GM19239 (cell line): ENCODE data around the gene DHDH.
"Not testable (repeated sequence)": the region's sequence is repeated elsewhere in the genome, so short reads cannot be mapped to it uniquely, and the experiment has no call there.

Experiments
- DNase-seq: peaks from one replicate; pipeline ENCODE4 v3.0.0; 2011; ENCODE audit warnings: low spot score; ENCODE audit not compliant: insufficient read length
- FAIRE-seq: peaks from 2 replicates; lab custom pipeline; 2011; peaks lifted over from hg19 to GRCh38; lab: Jason Lieb, UNC

The DHDH gene

DNA sequence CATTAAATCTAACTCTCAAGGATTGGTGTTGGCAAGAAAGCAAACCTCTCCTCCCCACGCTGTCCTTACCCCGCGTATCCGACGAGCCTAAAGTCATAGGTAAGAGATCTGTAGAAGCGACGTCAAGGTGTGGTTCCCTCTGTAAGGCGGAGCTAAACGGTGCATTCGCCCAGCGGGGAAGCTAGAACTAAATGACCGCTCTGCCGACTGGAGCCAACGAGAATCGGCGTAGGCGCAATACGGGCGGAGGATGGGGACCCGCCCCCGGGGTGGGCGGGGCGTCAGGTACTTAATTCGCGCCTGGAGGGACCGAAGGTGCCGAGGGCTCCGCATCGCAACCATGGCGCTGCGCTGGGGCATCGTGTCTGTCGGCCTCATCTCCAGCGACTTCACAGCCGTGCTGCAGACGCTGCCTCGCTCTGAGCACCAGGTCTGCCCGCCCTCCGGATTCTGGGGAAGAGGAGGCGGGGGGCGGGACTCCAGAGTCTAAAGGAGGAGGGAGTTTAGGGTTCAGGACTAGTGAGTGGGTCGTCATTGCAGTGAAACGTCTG, at the start of gene DHDH:
Gene DHDH (plus strand): TSS at position 318 of the 551 bp plus-strand sequence. CDS start 23 bp downstream, at position 341.
- DNase-seq (peak; percentile 74), FAIRE-seq (peak; percentile 88)

DNA sequence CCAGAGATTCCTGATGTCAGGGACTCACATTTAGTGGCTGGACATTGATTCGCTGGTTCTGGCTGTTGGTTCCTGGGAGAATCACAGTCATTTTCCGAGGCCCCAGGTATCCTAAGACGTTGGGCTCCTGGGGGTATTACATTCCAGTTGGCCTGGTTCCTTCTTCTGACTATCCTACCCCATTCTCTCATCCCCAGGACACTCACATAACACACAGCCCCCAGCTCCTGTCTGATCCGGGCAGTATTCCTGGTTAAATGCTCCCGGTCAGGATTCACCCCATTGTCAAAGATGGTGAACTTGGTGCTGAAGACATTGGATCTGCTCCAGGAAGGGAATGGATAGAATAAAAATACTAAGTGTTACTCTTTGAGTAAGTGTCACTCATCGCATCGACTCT, 49.8 kb upstream of the DHDH start:
- FAIRE-seq (no peak), DNase-seq (no peak)

DNA sequence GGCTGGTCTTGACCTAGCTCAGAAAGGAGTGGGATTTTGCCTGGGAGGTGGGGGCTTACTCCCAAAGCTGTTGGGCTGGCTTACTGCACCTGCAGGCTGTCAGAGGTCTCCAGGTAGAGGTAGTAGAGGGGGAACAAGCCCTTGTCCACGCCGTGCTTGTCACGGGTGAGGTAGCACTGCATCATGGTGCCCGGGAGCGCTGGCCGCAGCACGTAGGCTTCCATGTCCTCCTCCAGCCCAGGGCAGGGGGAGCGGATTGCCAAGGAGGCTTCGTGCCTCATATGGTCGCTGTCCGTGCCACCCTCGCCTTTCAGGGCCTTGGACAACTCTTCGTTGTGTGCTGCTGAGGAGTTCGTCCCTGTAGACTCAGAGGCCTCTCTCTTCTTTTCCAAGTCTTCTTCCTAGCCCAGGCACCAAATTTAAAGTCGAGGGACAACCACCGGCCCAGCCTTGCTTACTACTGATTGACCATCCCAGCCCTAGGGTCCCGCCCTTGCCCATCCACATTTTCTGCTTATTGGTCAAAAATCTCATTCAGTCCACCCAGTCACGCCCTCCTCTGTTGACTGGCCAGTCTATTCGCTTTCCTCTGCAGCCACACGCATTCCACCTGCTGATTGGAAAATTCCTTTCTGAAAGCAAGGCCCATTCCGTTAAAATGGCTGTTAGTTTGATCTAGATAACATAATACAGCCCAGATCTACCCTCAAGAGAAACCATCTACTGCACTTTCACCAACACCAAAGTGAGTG, 45.5 kb upstream of the DHDH start:
- DNase-seq (no peak), FAIRE-seq (no peak)

DNA sequence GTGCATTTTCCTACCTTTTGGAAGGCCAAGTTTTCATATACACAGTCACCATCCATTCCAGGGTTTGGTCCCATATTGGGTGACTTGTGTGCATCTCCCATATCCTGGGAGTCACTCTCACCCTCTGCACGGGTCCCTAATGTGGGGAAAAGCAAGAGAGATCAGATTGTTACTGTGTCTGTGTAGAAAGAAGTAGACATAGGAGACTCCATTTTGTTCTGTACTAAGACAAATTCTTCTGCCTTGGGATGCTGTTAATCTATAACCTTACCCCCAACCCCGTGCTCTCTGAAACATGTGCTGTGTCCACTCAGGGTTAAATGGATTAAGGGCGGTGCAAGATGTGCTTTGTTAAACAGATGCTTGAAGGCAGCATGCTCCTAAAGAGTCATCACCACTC, 44.0 kb upstream of the DHDH start:
- DNase-seq, FAIRE-seq: not testable (repeated sequence)

DNA sequence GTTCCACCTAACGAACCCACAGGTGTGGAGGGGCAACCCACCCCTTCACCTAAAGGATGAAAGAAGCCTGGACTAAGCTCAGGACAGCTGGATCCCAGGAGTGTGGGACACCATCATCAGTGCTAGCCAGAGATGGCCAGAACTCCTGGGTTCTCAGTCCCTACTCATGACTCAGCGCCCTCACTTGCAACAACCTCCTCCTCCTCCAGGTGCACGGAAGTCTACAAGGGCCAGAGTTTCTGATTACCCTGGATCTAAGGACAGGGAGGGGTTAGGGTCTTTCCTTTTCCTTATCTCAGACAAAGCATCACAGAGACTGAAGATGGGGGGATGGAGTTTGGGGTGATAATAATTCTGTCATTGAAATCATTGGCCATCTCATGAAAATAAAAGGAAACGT, 42.9 kb upstream of the DHDH start:
- DNase-seq (no peak), FAIRE-seq (no peak)

DNA sequence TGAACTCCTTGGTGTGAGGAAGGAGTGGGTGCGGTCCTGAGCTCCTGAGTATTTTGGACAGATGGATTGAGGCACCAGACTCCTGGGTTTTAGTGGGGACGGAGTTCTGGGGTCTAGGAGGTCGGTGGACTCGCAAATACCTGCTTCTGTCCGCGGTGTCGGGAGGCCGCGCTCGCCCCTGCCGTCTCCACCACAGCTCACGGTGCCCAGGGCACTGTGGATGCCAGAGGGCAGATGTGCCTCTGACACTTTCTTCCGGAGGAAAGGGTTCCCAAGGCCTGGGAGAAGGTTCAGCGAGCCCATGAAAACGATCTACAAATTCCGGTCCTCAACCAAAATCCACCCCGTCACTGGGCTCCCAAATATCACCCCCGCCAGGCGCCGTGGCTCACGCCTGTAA, 38.3 kb upstream of the DHDH start:
- DNase-seq: no peak

DNA sequence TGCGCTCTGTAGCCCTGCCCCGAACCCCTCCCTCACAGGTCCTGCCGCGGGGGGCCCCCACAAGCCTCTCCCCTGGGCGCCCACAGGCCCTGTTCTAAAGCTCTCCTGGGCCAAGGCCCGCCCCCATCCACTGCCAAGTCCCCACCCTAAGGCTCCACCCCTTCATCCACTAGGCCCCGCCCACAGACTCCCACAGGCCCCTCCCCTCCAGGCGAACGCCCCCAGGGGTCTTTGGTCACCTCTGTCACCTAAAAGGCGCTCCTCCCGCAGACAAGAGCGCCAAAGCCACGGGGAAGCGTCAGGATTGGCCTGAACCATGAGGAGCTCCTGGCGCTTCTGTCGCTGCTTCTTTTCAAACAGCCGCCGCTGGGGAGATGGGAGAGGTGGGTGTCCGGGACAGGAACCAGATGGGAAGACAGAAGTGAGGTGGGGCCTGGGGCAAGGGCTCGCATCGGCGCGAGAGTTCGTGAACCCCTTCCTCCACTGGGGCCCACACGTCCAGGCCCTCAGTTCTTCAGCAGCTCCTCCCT, 37.2 kb upstream of the DHDH start:
- DNase-seq (no peak), FAIRE-seq (no peak)

More for the DNA sequence above, 38.3 kb upstream of the DHDH start:
- no peak for FAIRE-seq

DNA sequence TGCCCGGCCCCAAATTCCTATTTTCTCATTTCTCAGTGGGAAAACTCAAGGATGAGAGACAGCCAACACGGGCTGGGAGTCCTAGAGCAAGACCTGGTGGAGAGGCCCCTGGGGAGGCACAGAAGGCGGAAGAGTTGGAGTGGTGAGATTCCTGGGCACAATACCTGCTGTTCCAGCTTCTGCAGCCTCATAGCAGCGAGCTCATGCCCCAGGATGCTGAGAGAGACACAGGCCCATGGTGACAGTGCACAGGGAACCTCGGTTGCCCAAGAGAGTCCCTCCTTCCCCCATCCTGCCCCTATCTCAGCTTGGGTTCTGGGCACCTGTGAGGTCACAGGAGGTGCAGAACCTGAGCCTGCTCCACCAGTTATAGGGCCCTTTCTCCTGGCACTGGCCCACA, 36.3 kb upstream of the DHDH start:
- no peak for FAIRE-seq
- no peak for DNase-seq

DNA sequence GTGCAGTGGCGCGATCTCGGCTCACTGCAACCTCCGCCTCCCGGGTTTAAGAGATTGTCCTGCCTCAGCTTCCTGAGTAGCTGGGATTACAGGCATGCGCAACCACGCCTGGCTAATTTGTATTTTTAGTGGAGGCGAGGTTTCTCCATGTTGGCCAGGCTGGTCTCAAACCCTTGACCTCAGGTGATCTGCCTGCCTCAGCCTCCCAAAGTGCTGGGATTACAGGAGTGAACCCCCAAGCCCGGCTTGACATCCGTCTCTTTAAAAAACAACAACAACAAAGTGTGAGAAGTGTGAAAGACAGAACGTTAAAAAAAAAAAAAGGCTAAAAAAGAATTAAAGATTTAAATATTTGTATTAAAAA, 34.1 kb upstream of the DHDH start:
- not testable (repeated sequence) for FAIRE-seq, DNase-seq

DNA sequence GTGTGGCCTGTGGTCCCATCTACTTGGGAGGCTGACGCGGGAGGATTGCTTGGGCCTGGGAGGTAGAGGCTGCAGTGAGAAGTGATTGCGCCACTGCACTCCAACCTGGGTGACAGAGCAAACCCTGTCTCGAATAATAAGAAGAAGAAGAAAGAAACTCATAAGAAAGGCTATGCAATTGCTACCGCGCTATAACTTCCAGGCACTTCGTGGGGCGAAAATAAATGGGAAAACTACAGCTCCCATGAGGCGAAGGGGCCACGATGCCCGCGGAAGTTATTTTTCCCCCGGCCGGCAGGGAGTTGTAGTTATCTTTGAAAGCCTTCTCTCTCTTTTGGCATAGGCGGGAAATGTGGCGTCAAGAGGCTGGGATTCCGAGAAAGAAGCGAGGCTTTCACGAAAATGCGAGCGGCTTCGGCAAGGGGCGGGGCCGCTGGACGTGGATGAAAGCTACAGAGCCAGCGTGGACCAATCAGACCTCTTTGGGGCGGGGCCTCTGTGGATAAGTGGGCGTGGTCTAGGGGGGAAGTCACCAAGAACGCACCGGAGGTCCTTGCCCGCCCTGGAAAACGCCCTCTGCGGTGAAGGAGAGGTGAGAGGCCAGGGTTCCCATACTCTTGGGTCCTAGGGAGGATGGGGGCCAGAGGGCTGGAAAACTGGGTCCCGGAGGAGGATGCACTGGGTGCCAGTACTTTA, 33.6 kb upstream of the DHDH start, which contains the start of gene NUCB1:
Gene NUCB1 (plus strand): TSS at position 532 of the 696 bp plus-strand sequence. CDS start 485 bp downstream, outside the sequence.
- peak; percentile 98 for FAIRE-seq

DNA sequence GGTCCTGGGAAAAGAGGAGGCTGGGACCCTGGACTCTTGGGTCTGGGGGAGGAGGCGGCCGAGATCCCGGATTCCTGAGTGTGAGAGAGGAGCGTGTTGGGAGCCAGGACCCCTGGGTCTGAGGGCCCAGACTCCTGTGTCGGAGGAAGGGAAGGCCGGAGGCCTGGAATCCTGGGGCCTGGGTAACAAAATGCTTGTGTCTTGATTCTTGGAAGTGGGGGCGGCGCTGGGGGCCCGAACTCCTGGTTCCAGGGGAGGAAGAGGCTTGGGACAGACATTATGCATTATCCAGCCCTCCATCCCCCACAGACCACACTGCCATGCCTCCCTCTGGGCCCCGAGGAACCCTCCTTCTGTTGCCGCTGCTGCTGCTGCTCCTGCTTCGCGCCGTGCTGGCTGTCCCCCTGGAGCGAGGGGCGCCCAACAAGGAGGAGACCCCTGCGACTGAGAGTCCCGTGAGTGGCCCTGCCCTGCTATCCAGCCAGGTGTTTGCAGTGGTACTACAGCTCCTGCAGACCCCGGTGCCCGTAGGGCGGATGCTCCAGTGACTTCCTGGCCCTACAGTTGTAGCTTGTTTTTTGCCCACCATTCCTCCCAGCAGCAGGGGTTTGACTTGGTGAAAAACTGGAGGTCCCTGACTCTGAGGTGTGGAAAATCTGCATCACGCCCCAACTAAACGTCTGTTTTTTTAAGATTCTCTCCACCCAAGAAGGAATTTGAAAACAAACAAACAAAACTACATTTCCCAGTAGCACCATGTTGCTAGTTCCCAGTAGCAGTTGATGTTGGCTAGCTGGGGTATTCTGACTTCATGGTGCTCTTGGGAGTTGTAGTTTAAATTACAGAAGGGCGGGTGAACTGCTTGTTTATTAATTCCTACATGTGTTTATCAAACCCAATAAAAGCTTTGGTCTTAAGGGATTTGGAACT, 32.8 kb upstream of the DHDH start:
- FAIRE-seq: peak; percentile 90
- DNase-seq: peak; percentile 65

More for the DNA sequence above, 33.6 kb upstream of the DHDH start, which contains the start of gene NUCB1:
- peak; percentile 98 for DNase-seq

DNA sequence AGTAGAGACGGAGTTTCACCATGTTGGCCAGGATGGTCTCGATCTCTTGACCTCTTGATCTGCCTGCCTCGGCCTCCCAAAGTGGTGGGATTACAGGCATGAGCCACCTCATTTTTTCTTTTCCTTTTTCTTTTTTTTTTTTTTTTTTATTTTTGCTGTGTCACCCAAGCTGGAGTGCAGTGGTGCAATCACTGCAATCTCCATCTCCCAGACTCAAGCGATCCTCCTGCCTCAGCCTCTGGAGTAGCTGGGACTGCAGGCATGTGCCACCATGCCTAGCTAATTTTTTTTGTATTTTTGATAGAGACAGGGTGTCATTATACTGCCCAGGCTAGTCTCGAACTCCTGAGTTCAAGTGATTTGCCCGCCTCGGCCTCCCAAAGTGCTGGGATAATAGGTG, 31.2 kb upstream of the DHDH start:
- not testable (repeated sequence) for DNase-seq, FAIRE-seq

DNA sequence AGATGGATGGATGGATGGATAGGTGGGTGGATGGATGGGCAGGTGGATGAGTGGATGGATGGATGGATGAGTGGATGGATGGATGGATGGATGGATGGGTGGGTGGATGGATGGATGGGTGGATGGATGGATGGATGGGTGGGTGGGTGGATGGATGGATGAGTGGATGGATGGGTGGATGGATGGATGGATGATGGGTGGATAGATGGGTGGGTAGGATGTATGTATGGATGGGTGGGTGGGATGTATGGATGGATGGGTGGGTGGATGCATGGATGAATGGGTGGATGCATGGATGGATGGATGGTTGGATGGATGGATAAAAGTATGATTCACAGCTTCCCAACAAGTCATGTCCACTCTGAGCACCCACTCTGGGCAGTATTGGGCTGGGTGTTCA, 29.7 kb upstream of the DHDH start:
- not testable (repeated sequence) for FAIRE-seq, DNase-seq

DNA sequence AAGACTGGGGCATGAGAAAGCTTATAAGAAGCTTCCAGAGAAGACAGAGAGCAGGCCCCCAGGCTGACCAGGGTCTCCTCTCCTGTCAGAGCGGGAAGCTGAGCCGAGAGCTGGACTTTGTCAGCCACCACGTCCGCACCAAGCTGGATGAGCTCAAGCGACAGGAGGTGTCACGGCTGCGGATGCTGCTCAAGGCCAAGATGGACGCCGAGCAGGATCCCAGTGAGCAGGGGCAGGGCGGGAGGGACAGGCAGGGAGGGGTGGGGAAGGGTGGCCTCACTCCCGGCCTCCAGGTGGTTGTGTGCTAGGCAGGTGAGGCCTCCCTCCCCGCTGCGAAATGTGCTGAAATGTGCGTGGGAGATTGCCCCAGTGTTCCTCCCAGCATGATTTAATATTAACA, 27.8 kb upstream of the DHDH start:
- DNase-seq: no peak
- FAIRE-seq: no peak

DNA sequence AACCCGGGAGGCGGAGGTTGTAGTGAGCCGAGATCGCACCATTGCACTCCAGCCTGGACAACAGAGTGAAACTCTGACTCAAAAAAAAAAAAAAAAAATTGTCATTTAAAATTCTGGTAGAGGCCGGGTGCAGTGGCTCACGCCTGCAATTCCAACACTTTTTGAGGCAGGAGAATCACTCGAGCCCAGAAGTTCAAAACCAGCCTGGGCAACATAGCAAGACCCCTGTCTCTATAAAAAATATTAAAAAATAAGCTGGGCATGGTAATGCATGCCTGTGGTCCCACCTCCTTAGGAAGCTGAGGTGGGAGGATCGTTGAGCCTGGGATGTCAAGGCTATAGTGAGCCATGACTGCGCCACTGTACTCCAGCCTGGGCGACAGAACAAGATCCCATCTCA, 27.2 kb upstream of the DHDH start:
- FAIRE-seq: no peak
- DNase-seq: no peak

DNA sequence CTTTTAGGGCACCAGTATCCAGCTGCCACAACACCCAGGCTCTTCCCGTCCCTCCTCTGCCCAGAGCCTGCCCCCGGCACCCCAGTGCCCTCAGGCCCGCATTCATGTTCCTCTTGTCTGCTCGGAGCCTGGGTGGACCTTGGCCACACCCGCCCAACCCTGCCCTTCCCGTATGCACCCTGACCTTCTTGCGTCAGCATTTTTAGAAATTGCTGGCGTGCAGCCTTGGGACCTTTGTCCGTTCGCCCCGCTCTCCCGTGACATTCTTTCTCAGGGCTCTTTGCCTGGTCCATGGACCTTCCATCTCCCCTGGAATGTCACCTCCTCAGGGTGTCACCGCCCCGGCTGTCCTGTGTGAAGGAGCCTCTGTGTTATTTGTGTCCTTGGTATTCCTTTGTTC, 25.8 kb upstream of the DHDH start:
- FAIRE-seq (no peak), DNase-seq (no peak)

DNA sequence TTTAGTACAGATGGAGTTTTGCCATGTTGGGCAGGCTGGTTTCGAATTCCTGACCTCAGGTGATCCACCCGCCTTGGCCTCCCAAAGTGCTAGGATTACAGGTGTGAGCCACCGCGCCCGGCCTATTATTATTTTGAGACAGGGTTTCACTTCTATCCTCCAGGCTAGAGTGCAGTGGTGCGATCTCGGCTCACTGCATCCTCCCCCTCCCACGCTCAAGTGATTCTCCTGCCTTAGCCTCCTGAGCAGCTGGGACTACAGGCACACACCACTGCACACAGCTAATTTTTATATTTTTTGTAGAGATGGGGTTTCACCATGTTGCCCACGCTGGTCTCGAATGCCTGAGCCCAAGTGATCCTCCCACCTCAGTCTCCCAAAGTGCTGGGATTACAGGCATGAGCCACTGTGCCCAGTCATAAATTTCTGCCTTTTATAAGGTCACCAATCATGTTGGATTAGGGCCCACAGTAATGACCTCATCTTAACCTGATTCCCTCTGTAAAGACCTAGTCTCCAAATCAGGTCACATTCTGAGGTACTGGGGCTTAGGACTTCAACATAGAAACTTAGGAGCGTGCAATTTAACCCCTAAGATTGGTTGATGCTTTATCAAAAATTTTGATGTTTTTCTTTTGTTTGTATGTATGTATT, 23.9 kb upstream of the DHDH start:
- FAIRE-seq: peak; percentile 40
- DNase-seq: not testable (repeated sequence)

DNA sequence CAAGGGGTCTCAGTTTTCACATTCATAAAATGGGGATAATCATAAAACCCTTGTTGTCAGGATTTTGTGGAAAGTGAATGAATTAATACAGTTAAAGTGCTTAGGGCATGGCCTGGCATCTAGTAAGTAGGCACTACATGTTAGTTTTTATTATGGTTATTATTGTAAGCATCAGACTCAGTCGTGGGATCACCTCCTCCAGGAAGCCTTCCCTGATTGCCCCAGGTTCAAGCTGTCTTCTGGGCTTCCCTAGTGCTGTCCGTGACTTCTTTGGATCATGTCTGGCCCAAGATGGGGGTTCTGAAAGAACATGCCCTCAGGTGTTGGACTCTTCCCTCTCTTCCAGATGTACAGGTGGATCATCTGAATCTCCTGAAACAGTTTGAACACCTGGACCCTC, 22.7 kb upstream of the DHDH start:
- DNase-seq (no peak), FAIRE-seq (no peak)

DNA sequence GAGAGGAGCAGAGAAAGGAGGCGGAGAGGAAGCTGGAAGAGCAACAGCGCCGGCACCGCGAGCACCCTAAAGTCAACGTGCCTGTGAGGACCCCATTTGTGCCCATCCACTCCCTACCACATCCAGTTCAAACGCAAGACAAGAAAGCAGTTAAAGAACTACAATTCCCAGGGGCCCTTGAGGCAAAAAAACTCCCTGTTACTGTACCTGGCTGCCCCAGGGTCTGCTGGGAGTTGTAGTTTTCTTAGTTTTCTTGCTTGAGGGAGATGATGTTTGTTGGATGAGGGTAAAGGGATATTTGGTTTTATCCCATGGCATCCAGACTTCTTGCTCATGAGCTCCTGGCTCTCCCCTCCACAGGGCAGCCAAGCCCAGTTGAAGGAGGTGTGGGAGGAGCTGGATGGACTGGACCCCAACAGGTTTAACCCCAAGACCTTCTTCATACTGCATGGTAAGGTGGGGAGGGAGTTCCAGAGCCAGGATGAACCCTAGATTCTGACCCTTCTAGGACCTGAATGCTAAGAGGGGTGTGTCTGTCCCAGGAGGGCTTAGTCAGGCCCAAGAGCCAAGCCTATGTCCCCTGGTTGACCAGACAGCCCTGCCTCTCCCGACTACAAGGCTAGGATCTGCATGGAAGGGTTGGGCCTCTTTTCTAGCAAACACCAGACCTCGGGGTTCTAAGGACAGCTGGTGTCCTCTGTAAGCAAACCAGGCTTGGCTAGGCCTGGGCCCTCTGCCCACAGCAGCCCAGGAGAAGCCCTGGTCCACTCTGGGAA, 20.2 kb upstream of the DHDH start:
- FAIRE-seq: no peak
- no peak for DNase-seq
